ENCODE results near the gene RPA4.

DNA sequence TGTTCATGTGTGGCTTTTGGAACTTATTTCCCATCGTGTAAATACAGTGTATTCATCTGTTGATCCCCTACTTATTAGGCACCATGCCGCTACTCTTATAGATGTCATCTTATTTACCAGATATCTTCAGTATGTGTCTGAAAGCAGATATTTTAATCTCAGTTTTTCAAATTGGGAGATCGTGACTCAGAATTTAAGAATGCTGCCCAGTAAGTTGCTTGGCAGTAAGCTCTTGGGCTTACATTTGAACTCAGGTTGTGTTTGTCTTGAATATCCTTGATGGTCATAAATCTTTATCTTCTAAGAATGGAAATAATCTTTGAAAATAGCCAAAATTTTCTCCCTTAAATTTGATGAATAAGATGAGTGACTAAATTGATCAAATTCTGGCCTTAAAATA lies 45.9 kb upstream of the RPA4 start:
- TF ChIP-seq, protein P1, sequence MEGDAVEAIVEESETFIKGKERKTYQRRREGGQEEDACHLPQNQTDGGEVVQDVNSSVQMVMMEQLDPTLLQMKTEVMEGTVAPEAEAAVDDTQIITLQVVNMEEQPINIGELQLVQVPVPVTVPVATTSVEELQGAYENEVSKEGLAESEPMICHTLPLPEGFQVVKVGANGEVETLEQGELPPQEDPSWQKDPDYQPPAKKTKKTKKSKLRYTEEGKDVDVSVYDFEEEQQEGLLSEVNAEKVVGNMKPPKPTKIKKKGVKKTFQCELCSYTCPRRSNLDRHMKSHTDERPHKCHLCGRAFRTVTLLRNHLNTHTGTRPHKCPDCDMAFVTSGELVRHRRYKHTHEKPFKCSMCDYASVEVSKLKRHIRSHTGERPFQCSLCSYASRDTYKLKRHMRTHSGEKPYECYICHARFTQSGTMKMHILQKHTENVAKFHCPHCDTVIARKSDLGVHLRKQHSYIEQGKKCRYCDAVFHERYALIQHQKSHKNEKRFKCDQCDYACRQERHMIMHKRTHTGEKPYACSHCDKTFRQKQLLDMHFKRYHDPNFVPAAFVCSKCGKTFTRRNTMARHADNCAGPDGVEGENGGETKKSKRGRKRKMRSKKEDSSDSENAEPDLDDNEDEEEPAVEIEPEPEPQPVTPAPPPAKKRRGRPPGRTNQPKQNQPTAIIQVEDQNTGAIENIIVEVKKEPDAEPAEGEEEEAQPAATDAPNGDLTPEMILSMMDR (conservative IDR thresholded peaks at IDR 0.05) = no peak
- no peak for TF ChIP-seq ZFX (IDR thresholded peaks at IDR 0.05)
